ENCODE data around the gene FAM236B. TPM values are rescaled to one million over a fixed set of nuclear protein-coding genes. Genes with fewer than 3 reads are reported as not detected.
"Not testable (repeated sequence)": the region's sequence is repeated elsewhere in the genome, so short reads cannot be mapped to it uniquely, and the experiment has no call there.

Gene FAM236B
- total and polyA plus RNA-seq, 10 of the 15 experiments (the other 5 are each of a cell fraction or from before 2014, with no cell fraction given), result not detected

- H3K9me3 ChIP-seq (replicated peaks; ENCODE audit: control insufficient read depth, insufficient read depth, low read length); CTCF ChIA-PET; H3K4me1 ChIP-seq (ENCODE audit: control insufficient read depth, insufficient read depth, low read length); H3K27ac ChIP-seq (ENCODE audit: control insufficient read depth, insufficient read depth); BruUV-seq (replicated peaks); H3K79me2 ChIP-seq (ENCODE audit: control insufficient read depth, insufficient read depth, low read length); FAIRE-seq; H3K4me2 ChIP-seq (ENCODE audit: control insufficient read depth, insufficient read depth); RAD21 ChIA-PET (ENCODE audit: unreplicated experiment); ATAC-seq; H4K20me1 ChIP-seq (ENCODE audit: control insufficient read depth, insufficient read depth); POLR2A ChIA-PET; H2AFZ ChIP-seq (ENCODE audit: control insufficient read depth, low read depth, low read length); SMC1A ChIA-PET (ENCODE audit: uncharacterized antibody, unreplicated experiment); H3K27me3 ChIP-seq (replicated peaks in 1 of 2; ENCODE audit: control insufficient read depth in 2 of 2, insufficient read depth in 2 of 2, low read length in 1 of 2); H3K36me3 ChIP-seq (ENCODE audit: control insufficient read depth in 2 of 2, insufficient read depth in 2 of 2, low read length in 1 of 2); H3K4me3 ChIP-seq; H3K9ac ChIP-seq (ENCODE audit: control insufficient read depth, insufficient read depth, low read length); intact Hi-C loops (cut with micrococcal nuclease; ENCODE audit: unreplicated experiment); in situ Hi-C loops (cut with MboI); DNase-seq (ENCODE audit: low read depth, low spot score): not testable (repeated sequence)
- no CpG with 5 or more reads among the region's 7 CpGs for WGBS (ENCODE audit: insufficient coverage, insufficient replicate concordance, low lambda C conversion rate, missing lambda C conversion rate)
Observed at GRCh38 chrX:72745546-72745945, 36.9 kb downstream of the FAM236B start.

DNA sequence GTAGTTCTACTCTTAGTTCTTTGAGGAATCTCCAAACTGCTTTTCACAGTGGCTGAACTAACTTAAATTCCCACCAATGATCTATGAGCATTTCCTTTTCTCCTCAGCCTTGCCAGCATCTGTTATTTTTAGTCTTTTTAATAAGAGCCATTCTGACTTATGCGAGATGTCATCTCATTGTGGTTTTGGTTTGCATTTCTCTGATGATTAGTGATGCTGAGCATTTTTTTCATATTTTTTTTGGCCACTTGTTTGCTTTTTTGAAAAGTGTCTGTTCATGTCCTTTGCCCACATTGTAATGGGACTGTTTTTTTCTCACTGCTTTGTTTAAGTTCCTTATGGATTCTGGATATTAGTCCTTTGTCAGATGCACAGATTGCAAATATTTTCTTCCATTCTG is 46.9 kb downstream of the FAM236B start:
- Histone ChIP-seq H3K4me1 (ENCODE audit: control insufficient read depth, insufficient read depth, low read length) (no peaks in the 10 kb centered on the region), H3K27ac (ENCODE audit: control insufficient read depth, insufficient read depth) (no peak overlapping the region), H3K4me2 (ENCODE audit: control insufficient read depth, insufficient read depth) (no peak overlapping the region), H3K36me3 (ENCODE audit: control insufficient read depth in 2 of 2, insufficient read depth in 2 of 2, low read length in 1 of 2) (no peaks in the 10 kb centered on the region), H4K20me1 (ENCODE audit: control insufficient read depth, insufficient read depth) (no peaks in the 10 kb centered on the region), H3K27me3 (replicated peaks in 1 of 2; ENCODE audit: control insufficient read depth in 2 of 2, insufficient read depth in 2 of 2, low read length in 1 of 2) (no peaks in the 10 kb centered on the region), H3K4me3 (no peak overlapping the region), H3K9me3 (replicated peaks; ENCODE audit: control insufficient read depth, insufficient read depth, low read length) (no peaks in the 10 kb centered on the region; the same call in 2 of the 3 replicates), H3K79me2 (ENCODE audit: control insufficient read depth, insufficient read depth, low read length) (no peaks in the 10 kb centered on the region), H3K9ac (ENCODE audit: control insufficient read depth, insufficient read depth, low read length) (no peak overlapping the region), H2AFZ (ENCODE audit: control insufficient read depth, low read depth, low read length) (no peak overlapping the region)
- intact Hi-C loops (cut with micrococcal nuclease; ENCODE audit: unreplicated experiment) (no loop called here), in situ Hi-C loops (cut with MboI) (no loop called here)
- ChIA-PET CTCF (no interaction called here), RAD21 (ENCODE audit: unreplicated experiment) (no interaction called here), SMC1A (ENCODE audit: uncharacterized antibody, unreplicated experiment) (no interaction called here), POLR2A (no interaction called here)
- no peak for ATAC-seq
- no peak for DNase-seq (ENCODE audit: low read depth, low spot score)
- WGBS (ENCODE audit: insufficient coverage, insufficient replicate concordance, low lambda C conversion rate, missing lambda C conversion rate), result 40% methylated on average over 1 of the region's 1 CpG
- BruUV-seq (replicated peaks), result no TSS peak
- no peak for FAIRE-seq
- no peak for TF ChIP-seq ESRRA (IDR thresholded peaks at IDR 0.05; ENCODE audit: low read length)
- TF ChIP-seq HDAC2 (IDR thresholded peaks at IDR 0.05), result no peak
- no peak for TF ChIP-seq RELB (IDR thresholded peaks at IDR 0.05; ENCODE audit: low read depth)
- no peak for TF ChIP-seq NR2C1 (IDR thresholded peaks at IDR 0.05)
- no peak for TF ChIP-seq CBX5 (IDR thresholded peaks at IDR 0.05; ENCODE audit: low read depth)
- TF ChIP-seq, protein P1, sequence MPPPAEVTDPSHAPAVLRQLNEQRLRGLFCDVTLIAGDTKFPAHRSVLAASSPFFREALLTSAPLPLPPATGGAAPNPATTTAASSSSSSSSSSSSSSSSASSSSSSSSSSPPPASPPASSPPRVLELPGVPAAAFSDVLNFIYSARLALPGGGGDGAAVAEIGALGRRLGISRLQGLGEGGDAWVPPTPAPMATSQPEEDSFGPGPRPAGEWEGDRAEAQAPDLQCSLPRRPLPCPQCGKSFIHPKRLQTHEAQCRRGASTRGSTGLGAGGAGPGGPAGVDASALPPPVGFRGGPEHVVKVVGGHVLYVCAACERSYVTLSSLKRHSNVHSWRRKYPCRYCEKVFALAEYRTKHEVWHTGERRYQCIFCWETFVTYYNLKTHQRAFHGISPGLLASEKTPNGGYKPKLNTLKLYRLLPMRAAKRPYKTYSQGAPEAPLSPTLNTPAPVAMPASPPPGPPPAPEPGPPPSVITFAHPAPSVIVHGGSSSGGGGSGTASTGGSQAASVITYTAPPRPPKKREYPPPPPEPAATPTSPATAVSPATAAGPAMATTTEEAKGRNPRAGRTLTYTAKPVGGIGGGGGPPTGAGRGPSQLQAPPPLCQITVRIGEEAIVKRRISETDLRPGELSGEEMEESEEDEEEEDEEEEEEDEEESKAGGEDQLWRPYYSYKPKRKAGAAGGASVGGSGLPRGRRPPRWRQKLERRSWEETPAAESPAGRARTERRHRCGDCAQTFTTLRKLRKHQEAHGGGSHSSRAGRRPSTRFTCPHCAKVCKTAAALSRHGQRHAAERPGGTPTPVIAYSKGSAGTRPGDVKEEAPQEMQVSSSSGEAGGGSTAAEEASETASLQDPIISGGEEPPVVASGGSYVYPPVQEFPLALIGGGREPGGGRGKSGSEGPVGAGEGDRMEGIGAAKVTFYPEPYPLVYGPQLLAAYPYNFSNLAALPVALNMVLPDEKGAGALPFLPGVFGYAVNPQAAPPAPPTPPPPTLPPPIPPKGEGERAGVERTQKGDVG (CRISPR knock-in tag; IDR thresholded peaks at IDR 0.05), result no peak
- TF ChIP-seq EGR1 (IDR thresholded peaks at IDR 0.05; ENCODE audit: borderline replicate concordance in 1 of 2, low read depth in 2 of 2, low read length in 2 of 2), result no peak
- TF ChIP-seq IKZF1 (conservative IDR thresholded peaks at IDR 0.05), result no peak
- no peak for TF ChIP-seq NFYA (IDR thresholded peaks at IDR 0.05; ENCODE audit: borderline replicate concordance, low read depth, low read length)
